Uterus (tissue), 2 donors: ENCODE data around the gene GAP43.

ENCODE experiments used
- CTCF ChIP-seq, 4 experiments: fragments of 200-600 bp in 2 of 4; fragments of 450-650 bp in 2 of 4; sonication (generic) in 2 of 4; IDR thresholded peaks; one replicate each; pipeline ENCODE4 v1.5.1; 2016 to 2019; ENCODE audit warnings: antibody characterized with exemption in 4 of 4, mild to moderate bottlenecking in 2 of 4, moderate library complexity in 1 of 4
- POLR2A ChIP-seq, 2 donors: fragments of 450-650 bp; IDR thresholded peaks; one replicate each; pipeline ENCODE4 v1.6.1; 2016; ENCODE audit warnings: antibody characterized with exemption in 2 of 2, mild to moderate bottlenecking in 1 of 2, moderate library complexity in 1 of 2

- no peak for TF ChIP-seq CTCF (IDR thresholded peaks at IDR 0.05)
- no peak for TF ChIP-seq POLR2A (IDR thresholded peaks at IDR 0.05)
Observed at GRCh38 chr3:115624901-115625300, 1.6 kb downstream of the GAP43 start.
